Cardiac fibroblast (primary cell): ENCODE data around the gene TSPAN18.

Source experiments
- DNase-seq, 2 donors: peaks; one replicate each; pipeline versions ENCODE4 v3.0.0 to v3.0.0-alpha.2; 2010; ENCODE audit warnings: low read depth in 2 of 2
- H3K4me3 ChIP-seq, 2 donors: replicated peaks in 1 of 2; 1 replicate in 1 of 2; 2 replicates in 1 of 2; pipeline ENCODE4 v1.5.1; 2011; ENCODE audit warnings: low read depth in 2 of 2, low read length in 2 of 2, mild to moderate bottlenecking in 2 of 2, moderate library complexity in 1 of 2
- CTCF ChIP-seq: IDR thresholded peaks from one replicate; pipeline ENCODE4 v1.5.1; 2011; ENCODE audit warnings: low read depth, mild to moderate bottlenecking, low read length, inconsistent platforms

TSPAN18 gene

DNA sequence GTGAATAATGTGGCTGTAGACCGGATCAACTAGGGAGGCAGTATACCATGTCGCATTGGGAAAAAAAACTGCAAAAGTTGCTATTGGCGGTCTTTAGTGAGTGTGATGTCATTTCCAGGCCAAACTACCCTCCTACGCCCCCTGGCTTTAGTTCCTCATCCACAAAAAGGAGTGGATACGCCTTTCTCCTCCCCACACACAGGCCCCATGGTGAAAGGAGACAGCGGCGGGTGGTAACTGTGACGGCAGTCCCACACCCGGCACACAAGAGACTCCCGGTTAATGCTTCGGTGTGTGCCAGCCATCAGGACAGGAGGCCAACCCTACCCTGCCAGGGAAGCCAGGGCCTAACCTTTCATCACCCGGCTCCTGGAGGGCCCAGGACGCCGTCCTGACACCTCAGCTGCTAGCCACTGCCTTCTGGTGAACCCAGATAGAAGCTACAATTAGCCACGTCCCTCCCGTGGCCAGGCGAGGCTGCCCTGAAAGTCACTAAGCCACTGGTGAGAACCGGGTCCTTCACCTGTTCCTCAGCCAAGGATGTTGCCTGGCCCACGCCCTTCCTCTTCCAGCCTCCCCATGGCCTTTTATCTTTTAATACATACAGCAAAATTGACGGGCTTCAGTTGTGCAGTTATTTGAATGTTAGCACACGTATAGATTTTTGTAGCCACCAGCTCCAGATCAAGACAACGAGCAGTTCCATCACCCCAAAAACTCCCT lies 213.1 kb downstream of the TSPAN18 start:
- peak; percentile 22 for TF ChIP-seq CTCF
- peak in 1 of 2 donors; percentile 42 for DNase-seq

DNA sequence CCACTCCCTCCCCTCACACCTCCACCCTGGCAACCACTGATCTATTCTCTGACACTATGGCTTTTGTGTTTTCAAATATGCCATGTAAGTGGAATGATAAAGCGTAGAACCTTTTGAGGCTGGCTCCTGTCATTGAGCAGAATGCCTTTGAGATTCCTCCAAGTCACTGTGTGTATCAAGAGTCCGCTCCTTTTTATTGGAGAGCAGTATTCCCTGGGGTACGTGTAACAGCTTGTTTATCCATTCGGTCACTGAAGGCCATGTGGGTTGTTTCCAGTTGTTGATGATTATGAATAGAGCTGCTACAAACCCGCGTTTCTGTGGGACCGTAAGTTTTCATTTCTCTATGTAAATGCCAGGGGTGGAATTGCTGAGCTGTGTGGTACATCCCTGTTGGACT lies 213.6 kb downstream of the TSPAN18 start:
- no peak for DNase-seq
- no peak for TF ChIP-seq CTCF

More for the DNA sequence above, 213.1 kb downstream of the TSPAN18 start:
- H3K4me3 ChIP-seq = no peak overlapping the region

DNA sequence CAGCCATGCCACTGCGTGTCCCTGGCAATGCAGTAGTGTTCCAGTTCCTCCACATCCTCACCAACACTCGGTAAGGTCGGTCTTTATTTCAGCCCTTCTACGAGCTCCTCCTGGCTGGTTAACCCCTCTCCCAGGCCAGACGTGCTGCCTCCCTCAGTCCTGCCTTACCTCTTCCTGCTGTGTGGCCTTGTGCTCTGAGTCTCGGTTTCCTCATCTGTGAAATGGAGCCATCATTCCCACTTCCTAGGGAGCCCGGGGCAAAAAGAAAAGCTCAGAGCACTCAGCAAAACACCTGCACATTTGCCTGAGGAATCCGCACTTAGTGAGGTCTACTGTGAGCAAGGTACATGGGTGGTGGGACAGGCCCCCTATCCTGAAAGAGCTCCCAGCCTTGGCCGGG lies 214.1 kb downstream of the TSPAN18 start:
- no peak overlapping the region for H3K4me3 ChIP-seq
- DNase-seq = no peak
- no peak for TF ChIP-seq CTCF

More for the DNA sequence above, 213.6 kb downstream of the TSPAN18 start:
- H3K4me3 ChIP-seq = no peak overlapping the region

GRCh38 chr11:44941259-44942021 lies 214.7 kb downstream of the TSPAN18 start:
- no peak for TF ChIP-seq CTCF
- DNase-seq = no peak
- no peak overlapping the region for H3K4me3 ChIP-seq

GRCh38 chr11:44942029-44942955 lies 215.5 kb downstream of the TSPAN18 start:
- TF ChIP-seq CTCF = no peak
- no peak for DNase-seq
- no peak overlapping the region for H3K4me3 ChIP-seq

GRCh38 chr11:44943118-44943517 lies 216.4 kb downstream of the TSPAN18 start:
- no peak overlapping the region for H3K4me3 ChIP-seq
- DNase-seq = no peak
- no peak for TF ChIP-seq CTCF
